GM18505 (cell line): ENCODE results near the gene HSD17B8.
"Not testable (repeated sequence)": the region's sequence is repeated elsewhere in the genome, so short reads cannot be mapped to it uniquely, and the experiment has no call there.

ENCODE experiments used
- ATAC-seq: cut with Tn5 transposase; IDR thresholded peaks from one replicate; pipeline ENCODE4 v1.9.1; 2021; ENCODE audit not compliant: unreplicated experiment
- POLR2A ChIP-seq: IDR thresholded peaks from 4 replicates; pipeline ENCODE4 v1.6.1; 2011; ENCODE audit warnings: borderline replicate concordance; ENCODE audit not compliant: insufficient read depth, insufficient read length; ENCODE audit errors: extremely low read depth

Gene HSD17B8

GRCh38 chr6:33209856-33210255, 5.4 kb downstream of the HSD17B8 start:
- ATAC-seq, result no peak

GRCh38 chr6:33211136-33211535, 6.7 kb downstream of the HSD17B8 start:
- TF ChIP-seq POLR2A, result no peak
- no peak for ATAC-seq

More at GRCh38 chr6:33209856-33210255, 5.4 kb downstream of the HSD17B8 start:
- TF ChIP-seq POLR2A, result no peak

DNA sequence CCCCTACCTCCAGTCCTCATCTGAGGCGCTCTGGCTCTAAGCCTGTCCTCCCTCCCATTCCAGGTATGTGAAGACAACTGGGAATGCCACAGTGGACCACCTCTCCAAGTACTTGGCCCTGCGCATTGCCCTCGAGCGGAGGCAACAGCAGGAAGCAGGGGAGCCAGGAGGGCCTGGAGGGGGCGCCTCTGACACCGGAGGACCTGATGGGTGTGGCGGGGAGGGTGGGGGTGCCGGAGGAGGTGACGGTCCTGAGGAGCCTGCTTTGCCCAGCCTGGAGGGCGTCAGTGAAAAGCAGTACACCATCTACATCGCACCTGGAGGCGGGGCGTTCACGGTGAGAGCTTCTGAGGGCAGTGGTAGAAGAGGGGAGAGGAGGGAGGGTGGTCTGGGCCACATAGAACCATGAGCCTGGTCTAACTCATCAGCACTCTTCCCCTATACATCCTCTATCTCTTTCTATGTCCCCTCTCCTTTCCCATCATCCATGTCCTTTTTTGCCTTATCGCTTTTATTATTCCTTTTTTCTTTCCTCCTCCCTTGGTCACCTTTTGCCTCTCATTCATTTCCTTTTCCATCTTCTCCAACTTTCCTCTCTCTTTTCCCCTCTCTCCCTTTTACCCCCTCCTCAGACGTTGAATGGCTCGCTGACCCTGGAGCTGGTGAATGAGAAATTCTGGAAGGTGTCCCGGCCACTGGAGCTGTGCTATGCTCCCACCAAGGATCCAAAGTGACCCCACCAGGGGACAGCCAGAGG, 7.4 kb downstream of the HSD17B8 start:
- ATAC-seq, result no peak
- no peak for TF ChIP-seq POLR2A

DNA sequence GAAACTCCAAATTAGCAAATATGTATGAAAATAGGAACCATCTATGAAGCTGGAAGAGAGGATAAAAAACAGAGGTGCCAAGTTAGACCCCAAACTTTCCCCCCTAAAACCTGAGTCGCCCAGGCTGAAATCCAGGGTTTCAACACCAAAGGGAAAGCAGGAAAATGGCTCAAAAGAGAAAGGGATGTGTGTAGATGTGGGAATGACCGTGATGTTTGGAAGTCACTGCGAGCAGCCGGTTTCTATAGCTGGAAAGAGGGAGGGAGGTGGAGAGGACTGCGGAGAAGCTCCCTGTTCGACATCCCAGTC, 8.4 kb downstream of the HSD17B8 start:
- ATAC-seq, result no peak
- TF ChIP-seq POLR2A, result no peak

DNA sequence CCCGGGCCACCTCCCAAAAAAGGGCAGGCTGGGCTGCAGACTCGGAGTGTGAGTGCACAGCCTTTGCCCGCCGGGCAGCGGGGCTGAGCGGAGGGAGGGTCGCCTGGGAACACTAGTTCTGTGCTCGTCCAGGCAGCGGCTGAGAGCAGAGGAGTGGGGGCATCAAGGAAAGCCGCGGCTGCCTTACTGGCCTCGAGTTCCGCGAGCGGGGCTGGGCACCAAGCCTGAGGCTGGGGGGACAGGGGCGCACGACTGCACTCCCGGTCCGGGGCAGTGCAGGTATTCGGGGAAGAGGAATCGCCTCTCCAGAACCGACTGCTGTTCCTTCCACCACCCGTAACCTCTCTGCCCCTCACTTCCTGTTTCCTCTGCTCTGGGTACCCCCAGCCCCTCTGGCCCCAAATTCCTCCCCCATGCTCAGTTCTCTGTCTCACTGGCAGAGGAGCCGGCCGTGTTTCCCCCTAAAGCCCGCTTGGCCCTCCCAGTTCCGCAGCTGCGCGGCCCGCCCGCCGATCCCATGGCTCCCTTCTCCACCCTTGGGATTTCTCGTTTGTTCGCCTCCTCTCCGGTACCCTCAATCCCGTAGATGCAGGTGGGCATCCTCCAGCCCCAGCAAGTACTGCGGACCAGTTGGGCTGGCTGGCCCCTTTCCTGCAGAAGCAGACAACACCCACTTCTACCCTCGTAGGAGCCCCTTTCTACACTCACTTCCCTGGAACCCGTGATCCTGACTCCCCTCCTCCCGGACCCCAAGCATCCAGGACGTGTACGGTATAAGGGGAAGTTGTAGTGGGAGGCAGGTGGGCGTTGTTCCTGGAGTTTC, 8.9 kb downstream of the HSD17B8 start:
- no peak for ATAC-seq
- TF ChIP-seq POLR2A, result no peak

GRCh38 chr6:33213989-33214335, 9.5 kb downstream of the HSD17B8 start:
- ATAC-seq, result no peak
- TF ChIP-seq POLR2A, result no peak

DNA sequence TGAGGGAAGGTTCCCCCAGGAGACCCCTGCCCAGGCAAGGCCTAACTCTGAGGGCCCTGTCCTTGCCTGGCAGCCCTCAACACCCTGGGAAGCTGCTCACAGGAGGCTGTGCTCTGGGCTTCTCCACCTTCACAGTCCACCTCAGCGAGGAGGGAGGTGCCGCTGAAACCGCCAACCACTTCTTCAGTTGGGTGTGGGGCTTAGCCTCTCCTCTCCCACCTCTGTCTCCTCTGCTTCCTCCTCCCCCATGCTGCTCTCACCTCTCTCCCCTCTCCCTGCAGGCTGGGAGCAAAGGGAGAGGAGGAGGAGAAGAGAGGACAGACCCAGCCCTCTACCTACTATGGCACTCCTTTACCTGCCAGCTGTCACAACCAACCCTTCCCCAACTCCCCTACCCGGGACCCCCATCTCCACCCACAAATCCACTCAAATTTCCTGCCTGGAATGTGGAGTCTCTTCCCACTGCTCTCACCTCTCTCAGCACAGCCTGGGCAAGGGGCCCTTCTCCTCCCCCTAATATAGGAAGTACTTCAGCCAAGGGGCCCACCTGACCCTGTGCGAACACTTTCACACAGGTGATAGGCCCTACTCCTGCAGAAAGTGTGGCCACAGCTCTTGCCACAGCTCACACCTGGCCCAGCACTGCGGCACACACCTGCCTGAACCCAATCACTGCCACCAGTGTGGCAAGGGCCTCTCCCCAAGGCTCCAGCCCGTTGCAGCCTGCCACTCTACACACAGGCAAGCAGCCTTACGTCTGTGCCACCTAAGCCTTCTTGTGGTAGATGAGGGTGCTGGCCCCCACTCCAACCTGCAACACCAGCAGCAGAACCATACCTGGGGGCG, 11.0 kb downstream of the HSD17B8 start:
- ATAC-seq, result no peak
- no peak for TF ChIP-seq POLR2A

DNA sequence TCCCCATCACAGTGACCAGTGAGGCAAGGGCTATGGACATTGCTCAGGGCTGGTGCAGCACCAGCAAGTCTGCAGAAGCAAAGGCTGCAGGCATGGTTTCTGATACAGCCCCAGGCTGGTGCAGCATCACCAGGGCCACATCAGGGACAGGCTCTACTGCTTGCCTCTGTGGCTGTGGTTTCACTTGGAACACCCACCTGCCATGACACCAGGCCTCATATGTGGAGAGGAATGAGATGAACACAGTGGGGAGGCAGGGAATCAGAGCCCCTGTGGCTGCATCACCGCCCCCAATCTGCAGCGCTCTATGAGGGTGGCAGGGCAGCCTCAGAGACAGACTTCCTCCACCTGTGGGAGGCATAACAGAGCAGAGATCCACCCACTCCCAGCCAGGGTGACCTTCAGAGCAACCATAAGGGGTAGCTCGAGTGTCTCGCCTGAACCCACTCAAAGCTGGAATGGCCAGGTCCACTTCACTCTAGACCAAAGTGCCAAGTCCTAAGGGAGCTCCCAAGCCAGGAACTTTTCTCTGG, 11.7 kb downstream of the HSD17B8 start:
- ATAC-seq, result no peak
- no peak for TF ChIP-seq POLR2A

DNA sequence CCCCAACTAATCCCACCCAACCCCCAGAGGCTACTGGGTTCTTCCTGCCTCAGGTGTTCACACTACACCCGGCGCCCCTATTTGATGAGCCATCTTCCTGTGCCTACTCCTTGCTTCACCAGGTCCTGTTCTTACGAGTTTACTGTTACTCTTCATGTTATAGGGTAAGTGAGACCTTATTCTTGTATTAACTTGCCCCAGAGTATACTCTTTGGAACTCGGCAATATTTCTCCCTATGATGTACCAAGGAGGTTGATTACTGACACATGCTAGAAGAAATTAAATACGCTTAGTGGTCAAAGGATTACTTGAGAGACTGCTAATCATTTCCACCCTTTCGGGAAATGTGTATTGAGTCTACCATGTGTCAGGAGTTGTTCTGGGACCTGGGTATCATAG, 12.8 kb downstream of the HSD17B8 start:
- TF ChIP-seq POLR2A, result no peak
- ATAC-seq, result no peak

GRCh38 chr6:33217681-33218080, 13.2 kb downstream of the HSD17B8 start:
- TF ChIP-seq POLR2A, result no peak

GRCh38 chr6:33226503-33227120, 22.2 kb downstream of the HSD17B8 start:
- ATAC-seq, result not testable (repeated sequence)

More at GRCh38 chr6:33217681-33218080, 13.2 kb downstream of the HSD17B8 start:
- no peak for ATAC-seq

- TF ChIP-seq POLR2A, result no peak
- no peak for ATAC-seq
These were observed 30.8 kb downstream of the HSD17B8 start for GRCh38 chr6:33235221-33235634.

GRCh38 chr6:33236328-33236727, 31.9 kb downstream of the HSD17B8 start:
- TF ChIP-seq POLR2A, result no peak
- no peak for ATAC-seq
